Tibial artery (tissue), 4 donors: Measurements from ENCODE around the gene RNF40.

Experiments
- DNase-seq, 2 donors: peaks; one replicate each; pipeline ENCODE4 v3.0.0-alpha.2; 2019
- H3K27ac ChIP-seq, 2 donors: fragments of 200-600 bp; sonication (generic) in 1 of 2; 1 replicate in 1 of 2; 2 replicates in 1 of 2; pipeline ENCODE4 v1.5.1; 2018 to 2019; ENCODE audit warnings: mild to moderate bottlenecking in 1 of 2
- H3K27me3 ChIP-seq, 2 donors: fragments of 200-600 bp; sonication (generic) in 1 of 2; one replicate each; pipeline versions ENCODE4 v1.5.1 to v1.6.0; 2016 to 2019
- H3K36me3 ChIP-seq, 3 donors: fragments of 200-600 bp; sonication (generic) in 2 of 3; one replicate each; pipeline ENCODE4 v1.5.1; 2016 to 2019; ENCODE audit warnings: mild to moderate bottlenecking in 2 of 3
- H3K4me1 ChIP-seq, 4 donors: fragments of 200-600 bp; sonication (generic) in 2 of 4; 1 replicate in 3 of 4; 2 replicates in 1 of 4; pipeline ENCODE4 v1.5.1; 2016 to 2019
- H3K4me3 ChIP-seq, 2 donors: fragments of 200-600 bp; sonication (generic) in 1 of 2; 1 replicate in 1 of 2; 2 replicates in 1 of 2; pipeline ENCODE4 v1.5.1; 2018 to 2019; ENCODE audit warnings: mild to moderate bottlenecking in 2 of 2
- H3K9me3 ChIP-seq, 3 donors: fragments of 200-600 bp; sonication (generic) in 1 of 3; one replicate each; pipeline ENCODE4 v1.5.1; 2016 to 2019
- CTCF ChIP-seq, 2 experiments: fragments of 200-600 bp in 1 of 2; fragments of 450-650 bp in 1 of 2; IDR thresholded peaks; one replicate each; pipeline ENCODE4 v1.5.1; 2017 to 2019; ENCODE audit warnings: antibody characterized with exemption in 2 of 2, mild to moderate bottlenecking in 1 of 2, moderate library complexity in 1 of 2
- intact Hi-C: fragments of 100-400 bp; cut with DNase I; formaldehyde crosslinking; loops from one replicate; pipeline ENCODE4 v1.15.0; 2023; ENCODE audit warnings: low total_unique reads

RNF40 gene

DNA sequence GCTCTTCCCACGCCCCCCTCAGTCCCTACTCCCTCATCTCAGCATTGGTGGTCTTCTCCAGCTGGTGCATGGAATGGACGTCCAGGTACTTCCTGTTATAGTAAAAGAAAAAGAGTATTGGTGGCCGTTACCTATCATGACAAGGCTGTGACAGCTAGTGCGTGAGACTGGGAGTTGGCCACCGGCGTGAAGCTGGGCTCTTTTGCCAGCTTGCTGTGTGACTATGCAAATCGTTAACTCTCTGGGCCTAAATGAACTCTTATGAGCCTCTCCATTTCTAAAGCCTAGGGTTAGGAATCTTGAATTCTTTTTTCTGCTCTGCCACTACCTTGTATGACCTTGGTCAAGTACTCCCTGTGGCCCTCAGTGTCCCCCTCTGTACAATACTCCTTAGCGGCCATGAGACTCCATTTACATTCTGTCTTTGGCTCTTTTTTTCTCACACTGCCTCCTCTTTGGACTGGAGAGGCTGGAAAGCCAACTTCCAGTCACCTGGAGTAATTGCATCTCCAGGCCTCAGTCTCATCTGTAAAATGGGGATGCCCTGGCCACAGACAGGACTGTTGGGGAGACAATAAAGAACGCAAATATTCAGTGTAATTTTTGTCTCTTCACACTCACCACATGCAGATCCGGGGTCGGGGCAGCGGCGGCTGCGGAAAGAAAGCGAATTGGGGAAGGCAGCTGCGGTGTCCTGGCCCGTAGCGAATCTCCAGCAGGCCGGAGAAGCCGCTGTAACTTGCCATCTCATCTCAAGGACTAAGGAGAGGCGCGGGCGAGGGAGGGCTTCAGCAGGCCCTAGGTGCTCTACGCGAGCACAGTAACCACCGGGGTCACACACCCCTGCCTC is 1.3 kb upstream of the RNF40 start:
- Histone ChIP-seq H3K36me3 (peaks cover 20 to 69% (median 28%) of the 10 kb centered on the region in 3 donors), H3K9me3 (no peaks in the 10 kb centered on the region), H3K27me3 (no peaks in the 10 kb centered on the region), H3K27ac (peak overlapping the region; percentile 65 to 92), H3K4me1 (peaks cover 5 to 37% (median 26%) of the 10 kb centered on the region in 4 donors), H3K4me3 (peak overlapping the region; percentile 73 to 79)
- intact Hi-C loops, result no loop called here
- DNase-seq, result no peak
- no peak for TF ChIP-seq CTCF (IDR thresholded peaks at IDR 0.05)

GRCh38 chr16:30761427-30761927 is 645 bp upstream of the RNF40 start:
- Histone ChIP-seq H3K36me3 (peaks cover 27 to 69% (median 34%) of the 10 kb centered on the region in 3 donors), H3K4me3 (peak overlapping the region; percentile 73 to 79), H3K9me3 (no peaks in the 10 kb centered on the region), H3K27me3 (no peaks in the 10 kb centered on the region), H3K27ac (peak overlapping the region; percentile 65 to 92), H3K4me1 (peaks cover 5 to 37% (median 26%) of the 10 kb centered on the region in 4 donors)
- no peak for TF ChIP-seq CTCF (IDR thresholded peaks at IDR 0.05)
- DNase-seq, result no peak
- intact Hi-C loops, result no loop called here

DNA sequence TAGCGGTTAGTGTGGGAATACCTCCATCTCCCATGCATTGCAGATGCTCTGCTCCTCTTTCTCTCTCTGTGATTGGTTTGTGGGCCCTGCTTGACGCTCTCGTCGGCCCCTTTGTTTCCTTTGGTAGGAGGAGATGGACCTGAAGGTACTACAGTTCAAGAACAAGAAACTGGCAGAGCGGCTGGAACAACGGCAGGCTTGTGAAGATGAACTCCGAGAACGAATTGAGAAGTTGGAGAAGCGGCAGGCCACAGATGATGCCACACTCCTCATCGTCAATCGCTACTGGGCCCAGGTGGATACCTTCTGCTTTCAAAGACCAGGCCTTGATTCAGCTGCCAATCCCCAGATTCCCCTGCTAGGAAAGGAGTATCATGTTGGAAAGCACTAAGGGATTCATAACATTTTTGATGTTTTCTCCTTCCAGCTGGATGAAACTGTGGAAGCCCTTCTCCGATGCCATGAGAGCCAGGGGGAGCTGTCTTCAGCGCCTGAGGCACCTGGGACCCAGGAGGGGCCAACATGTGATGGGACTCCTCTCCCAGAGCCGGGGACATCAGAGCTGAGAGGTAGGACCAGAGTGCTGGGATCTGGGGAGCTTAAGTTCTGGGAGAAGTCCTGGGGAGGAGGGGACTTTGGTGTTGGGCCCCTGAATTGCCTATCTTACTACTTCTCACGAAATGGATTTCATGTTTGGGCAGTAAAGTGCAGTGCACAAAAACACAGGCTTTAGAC is 1.0 kb downstream of the RNF40 start:
- H3K36me3 ChIP-seq, result peaks cover 44 to 70% (median 48%) of the 10 kb centered on the region in 3 donors

DNA sequence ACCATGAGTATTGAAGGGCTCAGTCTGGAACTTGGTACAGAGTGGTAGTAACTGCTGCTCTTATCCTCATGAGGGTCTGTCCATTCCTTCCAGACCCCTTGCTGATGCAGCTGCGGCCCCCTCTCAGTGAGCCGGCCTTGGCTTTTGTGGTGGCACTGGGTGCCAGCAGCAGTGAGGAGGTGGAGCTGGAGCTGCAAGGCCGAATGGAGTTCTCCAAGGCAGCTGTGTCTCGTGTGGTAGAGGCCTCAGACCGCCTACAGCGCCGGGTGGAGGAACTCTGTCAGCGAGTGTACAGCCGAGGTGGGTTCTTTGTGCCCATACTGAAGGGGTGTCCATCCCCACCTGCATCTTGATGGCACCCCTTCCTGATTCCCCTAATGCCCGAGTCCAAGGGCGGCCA is 2.0 kb downstream of the RNF40 start:
- no peak for TF ChIP-seq CTCF (IDR thresholded peaks at IDR 0.05)
- Histone ChIP-seq H3K27me3 (no peaks in the 10 kb centered on the region), H3K4me1 (peaks cover 5 to 37% (median 26%) of the 10 kb centered on the region in 4 donors), H3K27ac (no peak overlapping the region), H3K4me3 (no peak overlapping the region), H3K36me3 (peaks cover 53 to 70% (median 57%) of the 10 kb centered on the region in 3 donors), H3K9me3 (no peaks in the 10 kb centered on the region)
- DNase-seq, result no peak
- intact Hi-C loops, result no loop called here

More for the DNA sequence above, 1.0 kb downstream of the RNF40 start:
- Histone ChIP-seq H3K4me3 (peak overlapping the region; percentile 73 to 79), H3K4me1 (peaks cover 5 to 37% (median 26%) of the 10 kb centered on the region in 4 donors), H3K27me3 (no peaks in the 10 kb centered on the region), H3K27ac (peak overlapping the region; percentile 90 to 92), H3K9me3 (no peaks in the 10 kb centered on the region)
- no peak for DNase-seq
- no peak for TF ChIP-seq CTCF (IDR thresholded peaks at IDR 0.05)
- intact Hi-C loops, result no loop called here

- intact Hi-C loops, result no loop called here
- Histone ChIP-seq H3K4me3 (no peak overlapping the region), H3K27ac (no peak overlapping the region), H3K36me3 (peaks cover 62 to 70% (median 66%) of the 10 kb centered on the region in 3 donors), H3K4me1 (peaks cover 5 to 37% (median 26%) of the 10 kb centered on the region in 4 donors), H3K27me3 (no peaks in the 10 kb centered on the region), H3K9me3 (no peaks in the 10 kb centered on the region)
- no peak for DNase-seq
- no peak for TF ChIP-seq CTCF (IDR thresholded peaks at IDR 0.05)
Observed at GRCh38 chr16:30764816-30765465, 2.8 kb downstream of the RNF40 start.
